ENCODE data around the gene SLC35E2B. TPM values are rescaled to one million over a fixed set of nuclear protein-coding genes. Genes with fewer than 3 reads are reported as not detected.

The SLC35E2B gene
- total RNA-seq, 2 donors from 2014 or later = 67.5 to 87.3 TPM

Other genes starting within 250 kb of the SLC35E2B start
- gene ATAD3C, start 243.1 kb downstream of the SLC35E2B start, total RNA-seq = 1 to 10 TPM in 1 of 2 donors, under 1 TPM in 1; 0.13 to 2.9 TPM
- gene ATAD3B, start 221.0 kb downstream of the SLC35E2B start, total RNA-seq = 10 to 100 TPM; 41.7 to 45.1 TPM
- 10 to 100 TPM; 20.3 to 23.3 TPM for gene ATAD3A, start 180.6 kb downstream of the SLC35E2B start, total RNA-seq
- gene TMEM240, start 152.2 kb downstream of the SLC35E2B start, total RNA-seq = under 1 TPM in 1 of 2 donors, not detected in 1; 0.44 TPM
- gene SSU72, start 117.9 kb downstream of the SLC35E2B start, total RNA-seq = 100 to 1,000 TPM in 1 of 2 donors, 10 to 100 TPM in 1; 99.3 to 103 TPM
- gene FNDC10, start 92.7 kb downstream of the SLC35E2B start, total RNA-seq = 1 to 10 TPM; 3.3 to 3.4 TPM
- gene MIB2, start 77.3 kb downstream of the SLC35E2B start, total RNA-seq = 10 to 100 TPM; 42.0 to 50.0 TPM
- gene MMP23B, start 60.6 kb downstream of the SLC35E2B start, total RNA-seq = 1 to 10 TPM; 3.9 to 4.2 TPM
- gene CDK11B, start 33.8 kb downstream of the SLC35E2B start, total RNA-seq = 10 to 100 TPM; 43.9 to 49.8 TPM
- gene CDK11A, start 31.6 kb upstream of the SLC35E2B start, total RNA-seq = 100 to 1,000 TPM; 218 to 232 TPM
- gene NADK, start 85.7 kb upstream of the SLC35E2B start, total RNA-seq = 10 to 100 TPM; 54.8 to 61.5 TPM
- 100 to 1,000 TPM; 236 to 255 TPM for gene GNB1, start 198.3 kb upstream of the SLC35E2B start, total RNA-seq
- under 1 TPM; 0.35 to 0.55 TPM for gene CALML6, start 222.5 kb upstream of the SLC35E2B start, total RNA-seq
- under 1 TPM in 1 of 2 donors, not detected in 1; 0.52 TPM for gene TMEM52, start 226.5 kb upstream of the SLC35E2B start, total RNA-seq